ENCODE measurements around the gene GSDME. TPM values are rescaled to one million over a fixed set of nuclear protein-coding genes. Genes with fewer than 3 reads are reported as not detected.

Gene GSDME
- total RNA-seq, 1 donor from 2014 or later = 27.7 TPM

GRCh38 chr7:24715661-24716479, 41.4 kb downstream of the GSDME start:
- TF ChIP-seq CTCF (IDR thresholded peaks at IDR 0.05; ENCODE audit: insufficient read depth, low read depth, low read length) (peak; percentile 46), EZH2 (IDR thresholded peaks at IDR 0.05; ENCODE audit: insufficient read depth, low read length) (no peak)
- no peaks in the 10 kb centered on the region for H3K9me3 ChIP-seq (ENCODE audit: insufficient read depth, low read depth, low read length)
- H3K27ac ChIP-seq (ENCODE audit: low read depth, low read length) = no peak overlapping the region
- H3K4me2 ChIP-seq (ENCODE audit: low read length) = no peak overlapping the region
- no peak overlapping the region for H3K4me3 Mint-ChIP-seq (ENCODE audit: unreplicated experiment)
- FAIRE-seq = no peak
- H3K27ac Mint-ChIP-seq (ENCODE audit: unreplicated experiment) = no peak overlapping the region
- no peak overlapping the region for H3K4me3 ChIP-seq (ENCODE audit: insufficient read depth, low read depth, low read length)
- H3K9ac ChIP-seq (ENCODE audit: low read length) = no peak overlapping the region
- no peak overlapping the region for H2AFZ ChIP-seq (ENCODE audit: low read depth, low read length)
- no peaks in the 10 kb centered on the region for H3K79me2 ChIP-seq (ENCODE audit: insufficient read depth, low read length)
- H3K4me1 ChIP-seq (ENCODE audit: insufficient read depth, low read length) = peaks cover 4% of the 10 kb centered on the region
- peaks cover 5% of the 10 kb centered on the region for H4K20me1 ChIP-seq (ENCODE audit: insufficient read depth, low read length)
- H3K4me1 Mint-ChIP-seq (ENCODE audit: low read depth, unreplicated experiment) = no peaks in the 10 kb centered on the region
- H3K27me3 Mint-ChIP-seq (ENCODE audit: low read depth, unreplicated experiment) = no peaks in the 10 kb centered on the region
- peak; percentile 41 for DNase-seq (ENCODE audit: low read depth)
- H3K36me3 Mint-ChIP-seq (ENCODE audit: low read depth, unreplicated experiment) = peaks cover 27% of the 10 kb centered on the region
- no peaks in the 10 kb centered on the region for H3K27me3 ChIP-seq (ENCODE audit: insufficient read depth, low read length)
- no peaks in the 10 kb centered on the region for H3K9me3 Mint-ChIP-seq (ENCODE audit: unreplicated experiment)
- H3K36me3 ChIP-seq (ENCODE audit: insufficient read depth, low read length) = no peaks in the 10 kb centered on the region

GRCh38 chr7:24715171-24715570, 42.1 kb downstream of the GSDME start:
- H3K9me3 Mint-ChIP-seq (ENCODE audit: unreplicated experiment) = no peaks in the 10 kb centered on the region
- TF ChIP-seq CTCF (IDR thresholded peaks at IDR 0.05; ENCODE audit: insufficient read depth, low read depth, low read length) = no peak
- no peak for TF ChIP-seq EZH2 (IDR thresholded peaks at IDR 0.05; ENCODE audit: insufficient read depth, low read length)

GRCh38 chr7:24714676-24715010, 42.6 kb downstream of the GSDME start:
- no peak overlapping the region for H3K4me3 ChIP-seq (ENCODE audit: insufficient read depth, low read depth, low read length)
- TF ChIP-seq CTCF (IDR thresholded peaks at IDR 0.05; ENCODE audit: insufficient read depth, low read depth, low read length) (no peak), EZH2 (IDR thresholded peaks at IDR 0.05; ENCODE audit: insufficient read depth, low read length) (no peak)
- H3K79me2 ChIP-seq (ENCODE audit: insufficient read depth, low read length) = no peaks in the 10 kb centered on the region
- Mint-ChIP-seq H3K36me3 (ENCODE audit: low read depth, unreplicated experiment) (peaks cover 32% of the 10 kb centered on the region), H3K27ac (ENCODE audit: unreplicated experiment) (no peak overlapping the region), H3K27me3 (ENCODE audit: low read depth, unreplicated experiment) (no peaks in the 10 kb centered on the region), H3K4me3 (ENCODE audit: unreplicated experiment) (no peak overlapping the region), H3K4me1 (ENCODE audit: low read depth, unreplicated experiment) (no peaks in the 10 kb centered on the region), H3K9me3 (ENCODE audit: unreplicated experiment) (no peaks in the 10 kb centered on the region)
- no peaks in the 10 kb centered on the region for H3K36me3 ChIP-seq (ENCODE audit: insufficient read depth, low read length)
- H4K20me1 ChIP-seq (ENCODE audit: insufficient read depth, low read length) = peaks cover 5% of the 10 kb centered on the region
- H3K27me3 ChIP-seq (ENCODE audit: insufficient read depth, low read length) = no peaks in the 10 kb centered on the region
- H3K9ac ChIP-seq (ENCODE audit: low read length) = no peak overlapping the region
- H2AFZ ChIP-seq (ENCODE audit: low read depth, low read length) = no peak overlapping the region
- DNase-seq (ENCODE audit: low read depth) = no peak
- no peak overlapping the region for H3K4me2 ChIP-seq (ENCODE audit: low read length)
- no peaks in the 10 kb centered on the region for H3K9me3 ChIP-seq (ENCODE audit: insufficient read depth, low read depth, low read length)
- H3K27ac ChIP-seq (ENCODE audit: low read depth, low read length) = no peak overlapping the region
- peaks cover 4% of the 10 kb centered on the region for H3K4me1 ChIP-seq (ENCODE audit: insufficient read depth, low read length)
- no peak for FAIRE-seq

More at GRCh38 chr7:24715171-24715570, 42.1 kb downstream of the GSDME start:
- Histone ChIP-seq H3K4me2 (ENCODE audit: low read length) (no peak overlapping the region), H3K79me2 (ENCODE audit: insufficient read depth, low read length) (no peaks in the 10 kb centered on the region), H3K36me3 (ENCODE audit: insufficient read depth, low read length) (no peaks in the 10 kb centered on the region), H4K20me1 (ENCODE audit: insufficient read depth, low read length) (peaks cover 5% of the 10 kb centered on the region), H2AFZ (ENCODE audit: low read depth, low read length) (no peak overlapping the region), H3K9ac (ENCODE audit: low read length) (no peak overlapping the region), H3K27ac (ENCODE audit: low read depth, low read length) (no peak overlapping the region), H3K4me1 (ENCODE audit: insufficient read depth, low read length) (peaks cover 4% of the 10 kb centered on the region), H3K4me3 (ENCODE audit: insufficient read depth, low read depth, low read length) (no peak overlapping the region), H3K9me3 (ENCODE audit: insufficient read depth, low read depth, low read length) (no peaks in the 10 kb centered on the region), H3K27me3 (ENCODE audit: insufficient read depth, low read length) (no peaks in the 10 kb centered on the region)
- no peaks in the 10 kb centered on the region for H3K4me1 Mint-ChIP-seq (ENCODE audit: low read depth, unreplicated experiment)
- H3K27ac Mint-ChIP-seq (ENCODE audit: unreplicated experiment) = no peak overlapping the region
- no peak for FAIRE-seq
- H3K4me3 Mint-ChIP-seq (ENCODE audit: unreplicated experiment) = no peak overlapping the region
- no peaks in the 10 kb centered on the region for H3K27me3 Mint-ChIP-seq (ENCODE audit: low read depth, unreplicated experiment)
- peaks cover 29% of the 10 kb centered on the region for H3K36me3 Mint-ChIP-seq (ENCODE audit: low read depth, unreplicated experiment)
- DNase-seq (ENCODE audit: low read depth) = no peak

Measured in astrocyte (in vitro differentiated cells and primary cell).